Measurements from ENCODE around the gene STARD4.

Gene STARD4

GRCh38 chr5:111520908-111521307 lies 8.6 kb upstream of the STARD4 start:
- no peak for DNase-seq

GRCh38 chr5:111518777-111519176 lies 6.4 kb upstream of the STARD4 start:
- DNase-seq: no peak

GRCh38 chr5:111517853-111518501 lies 5.6 kb upstream of the STARD4 start:
- DNase-seq: no peak

GRCh38 chr5:111514087-111514486 lies 1.8 kb upstream of the STARD4 start:
- no peak for DNase-seq

- peak; percentile 58 to 70 for DNase-seq
Observed at GRCh38 chr5:111513131-111513520, 791 bp upstream of the STARD4 start.

- no peak for DNase-seq
Observed at GRCh38 chr5:111511831-111512374, 432 bp downstream of the STARD4 start.

- DNase-seq: no peak
Observed at GRCh38 chr5:111511174-111511830, 1.0 kb downstream of the STARD4 start.

- DNase-seq: no peak
Observed at GRCh38 chr5:111509119-111509518, 3.2 kb downstream of the STARD4 start.

- DNase-seq: no peak
Observed at GRCh38 chr5:111507276-111507675, 5.1 kb downstream of the STARD4 start.

GRCh38 chr5:111505096-111505495 lies 7.2 kb downstream of the STARD4 start:
- DNase-seq: no peak

GRCh38 chr5:111502956-111503355 lies 9.4 kb downstream of the STARD4 start:
- no peak for DNase-seq

- no peak for DNase-seq
Observed at GRCh38 chr5:111498346-111498745, 14.0 kb downstream of the STARD4 start.

- DNase-seq: no peak
Observed at GRCh38 chr5:111495159-111495558, 17.2 kb downstream of the STARD4 start.

- no peak for DNase-seq
Observed at GRCh38 chr5:111494355-111494999, 17.9 kb downstream of the STARD4 start.

- DNase-seq: no peak
Observed at GRCh38 chr5:111493031-111493430, 19.3 kb downstream of the STARD4 start.

GRCh38 chr5:111488353-111488752 lies 24.0 kb downstream of the STARD4 start:
- no peak for DNase-seq

GRCh38 chr5:111486926-111487325 lies 25.4 kb downstream of the STARD4 start:
- no peak for DNase-seq

- no peak for DNase-seq
Observed at GRCh38 chr5:111486055-111486454, 26.3 kb downstream of the STARD4 start.

- no peak for DNase-seq
Observed at GRCh38 chr5:111480346-111480745, 32.0 kb downstream of the STARD4 start.

GRCh38 chr5:111478898-111479297 lies 33.4 kb downstream of the STARD4 start:
- DNase-seq: no peak

GRCh38 chr5:111478266-111478665 lies 34.1 kb downstream of the STARD4 start:
- no peak for DNase-seq

GRCh38 chr5:111472579-111472978 lies 39.8 kb downstream of the STARD4 start:
- no peak for DNase-seq

- DNase-seq: no peak
Observed at GRCh38 chr5:111472096-111472495, 40.2 kb downstream of the STARD4 start.

- DNase-seq: no peak
Observed at GRCh38 chr5:111469903-111470302, 42.4 kb downstream of the STARD4 start.

All from stimulated activated CD4-positive, alpha-beta T cell treated with anti-CD3 and anti-CD28 coated beads, Interleukin-2, amount 100 ng/mL, for 24 hours (primary cell).